Epidermal melanocyte (primary cell): ENCODE results near the gene SHB.

Experiments
- DNase-seq: peaks from one replicate; pipeline ENCODE4 v3.0.0; 2011; ENCODE audit warnings: low spot score; ENCODE audit not compliant: insufficient read length

SHB gene

GRCh38 chr9:38042626-38043357, 26.2 kb downstream of the SHB start:
- DNase-seq: no peak

GRCh38 chr9:38041564-38042243, 27.3 kb downstream of the SHB start:
- no peak for DNase-seq

DNA sequence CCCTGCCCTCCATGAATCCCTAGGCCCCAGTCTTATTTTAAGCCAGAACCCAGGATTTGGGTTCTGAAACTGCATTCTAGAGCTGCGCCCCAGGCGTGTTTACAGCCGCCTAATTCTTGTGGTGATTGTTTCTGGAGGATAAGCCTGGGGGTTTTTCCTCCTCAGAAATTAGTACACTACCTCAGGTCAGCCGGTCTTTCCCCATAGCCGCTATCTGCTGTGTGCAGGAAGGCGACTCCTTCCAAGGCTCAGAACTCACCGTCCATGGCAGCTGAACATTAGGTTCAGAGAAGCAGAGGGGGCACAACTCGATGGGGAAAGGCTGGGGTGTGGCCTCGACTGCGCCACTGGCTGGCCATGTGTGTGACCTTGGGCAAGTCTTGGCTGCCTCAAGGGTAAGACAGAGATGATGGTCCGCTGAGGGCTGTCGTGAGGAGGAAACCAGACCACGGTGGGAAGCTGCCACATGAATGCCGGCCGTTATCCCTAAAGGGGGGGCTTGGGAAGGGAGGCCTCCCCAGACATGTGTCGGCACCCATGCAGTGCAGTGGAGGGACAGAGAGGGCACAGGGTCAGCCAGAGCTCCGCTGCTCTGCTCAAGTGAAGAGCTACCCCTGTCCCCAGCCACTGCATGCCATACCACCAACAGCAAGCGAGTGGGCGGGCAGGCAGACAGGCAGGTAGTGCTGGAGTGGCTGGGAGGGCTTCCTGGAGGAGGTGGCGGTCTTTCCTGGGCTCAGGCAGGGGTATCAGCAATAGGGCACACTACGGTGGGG, 28.9 kb downstream of the SHB start:
- no peak for DNase-seq

- no peak for DNase-seq
Observed at GRCh38 chr9:38039090-38039906, 29.7 kb downstream of the SHB start.

- no peak for DNase-seq
Observed at GRCh38 chr9:38038307-38039089, 30.5 kb downstream of the SHB start.

DNA sequence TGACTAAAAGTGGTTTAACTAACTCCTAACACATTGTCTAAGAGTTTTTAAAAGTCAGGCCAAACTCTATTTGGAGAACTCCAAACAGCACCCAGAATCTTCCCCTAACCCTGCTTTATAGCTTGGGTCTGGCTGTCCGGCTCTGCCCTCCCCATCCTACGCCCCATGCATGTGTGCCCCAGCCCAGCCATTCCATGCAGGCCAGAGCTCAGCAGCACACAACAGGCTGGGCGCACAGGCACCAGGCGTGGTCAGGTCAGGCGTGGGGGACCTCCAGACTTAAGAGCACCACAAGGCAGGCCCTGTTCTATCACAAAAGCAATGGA, 31.1 kb downstream of the SHB start:
- DNase-seq: no peak

GRCh38 chr9:38036359-38037084, 32.5 kb downstream of the SHB start:
- DNase-seq: no peak

GRCh38 chr9:38035873-38036272, 33.2 kb downstream of the SHB start:
- no peak for DNase-seq

DNA sequence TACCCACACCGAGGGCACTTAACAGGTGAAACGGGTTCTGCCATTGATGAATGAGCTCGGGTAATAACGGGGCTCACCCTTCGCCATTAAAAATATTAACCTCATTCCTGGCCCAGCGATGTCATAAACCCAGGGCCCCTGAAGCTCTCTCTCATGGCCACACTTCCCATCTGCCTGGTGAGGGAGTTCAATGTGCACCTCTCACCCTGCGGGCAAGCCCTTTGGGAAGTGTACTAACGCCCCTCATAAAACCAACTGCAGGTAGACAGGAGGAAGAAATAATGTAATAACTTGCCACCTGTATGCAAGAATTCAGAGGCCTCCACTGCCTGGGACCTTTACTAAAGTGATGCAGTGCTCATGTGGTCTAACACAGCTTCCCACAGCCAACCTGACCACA, 35.1 kb downstream of the SHB start:
- no peak for DNase-seq

GRCh38 chr9:38032266-38033110, 36.5 kb downstream of the SHB start:
- no peak for DNase-seq

- no peak for DNase-seq
Observed at GRCh38 chr9:38031594-38031993, 37.4 kb downstream of the SHB start.

GRCh38 chr9:38030658-38031057, 38.4 kb downstream of the SHB start:
- no peak for DNase-seq

GRCh38 chr9:38029915-38030638, 39.0 kb downstream of the SHB start:
- no peak for DNase-seq

GRCh38 chr9:38027714-38028113, 41.3 kb downstream of the SHB start:
- no peak for DNase-seq

GRCh38 chr9:38026840-38027527, 42.0 kb downstream of the SHB start:
- no peak for DNase-seq

DNA sequence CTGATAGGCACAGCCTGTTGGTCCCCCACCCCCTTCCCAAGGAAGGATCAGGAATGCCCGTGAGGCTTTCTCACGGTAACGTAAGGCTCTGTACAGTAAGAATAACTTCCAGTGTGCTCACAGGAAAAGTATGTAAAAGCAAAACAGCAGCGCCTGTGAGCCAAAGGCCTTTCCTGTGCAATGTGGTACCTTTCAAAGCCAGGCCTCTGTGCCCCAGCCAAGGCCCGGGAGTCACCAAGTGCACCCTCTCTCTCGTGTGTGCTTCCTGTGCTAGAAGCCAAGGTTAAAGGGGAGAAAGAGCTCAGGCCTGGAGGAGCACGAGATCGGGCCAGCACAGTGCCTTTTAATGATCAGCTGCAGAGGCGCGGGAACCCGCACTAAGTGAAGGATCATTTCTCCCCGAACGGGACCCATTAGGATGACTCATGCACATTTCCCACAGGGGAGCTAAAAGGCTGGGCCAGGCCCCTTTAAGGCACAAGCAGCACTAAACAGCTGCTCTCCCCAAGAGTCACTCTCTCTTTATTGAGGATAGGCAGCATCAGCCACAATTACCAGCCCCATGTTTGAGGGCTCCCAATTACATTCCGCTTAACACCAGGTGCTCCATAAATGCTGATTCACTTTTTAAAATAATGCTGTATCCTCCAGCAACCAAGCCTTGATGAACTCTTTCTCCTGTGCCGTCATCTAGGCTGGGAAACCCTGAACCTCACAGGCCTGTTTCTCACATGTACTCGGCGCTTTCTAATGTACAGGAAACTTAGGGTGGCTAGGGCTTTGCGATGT, 42.8 kb downstream of the SHB start:
- no peak for DNase-seq

DNA sequence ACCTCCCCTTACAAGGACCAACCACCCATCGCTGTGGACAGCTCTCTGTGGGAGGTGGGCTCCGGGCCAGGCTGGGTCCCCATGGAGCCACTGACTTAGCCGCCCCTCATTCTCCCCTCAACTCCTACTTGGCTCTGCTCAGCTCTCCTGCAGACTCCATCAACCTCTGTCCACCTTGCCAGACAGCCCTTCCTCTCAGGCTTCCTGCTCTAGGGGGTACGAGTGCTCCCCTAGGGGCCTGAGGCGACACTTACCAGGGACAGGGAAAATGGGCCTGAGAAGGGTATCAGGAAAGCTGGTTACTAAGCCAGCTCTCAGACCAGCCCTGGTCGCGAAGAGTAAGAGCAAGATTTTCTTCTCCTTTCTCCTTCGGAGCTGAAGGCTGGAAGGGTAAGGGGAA, 43.9 kb downstream of the SHB start:
- no peak for DNase-seq
